Measurements from ENCODE around the gene AQP5. TPM values are rescaled to one million over a fixed set of nuclear protein-coding genes. Genes with fewer than 3 reads are reported as not detected.

AQP5 gene
- polyA plus RNA-seq, 3 donors = not detected

DNA sequence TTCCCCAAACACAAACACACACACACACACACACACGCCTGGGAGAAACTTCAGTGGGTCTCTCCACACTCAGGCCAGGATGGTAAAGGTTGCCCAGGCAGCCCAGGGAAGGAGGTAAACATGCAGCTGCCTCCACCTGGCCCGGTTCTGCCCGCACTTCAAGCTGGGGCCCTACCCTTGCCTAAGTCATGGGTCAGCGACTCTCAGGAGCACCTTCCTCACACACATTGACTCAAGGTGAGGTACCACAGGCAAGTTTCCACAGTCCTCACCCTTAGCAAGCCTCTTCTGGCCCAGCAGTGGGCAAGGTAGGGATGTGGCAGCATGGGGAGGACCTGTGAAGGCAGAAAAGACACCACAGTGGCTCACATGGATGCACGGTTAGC is 43.9 kb upstream of the AQP5 start:
- H3K9me3 Mint-ChIP-seq = peaks cover 0 to 1% (median 0%) of the 10 kb centered on the region in 7 donors
- TF ChIP-seq, protein P1, sequence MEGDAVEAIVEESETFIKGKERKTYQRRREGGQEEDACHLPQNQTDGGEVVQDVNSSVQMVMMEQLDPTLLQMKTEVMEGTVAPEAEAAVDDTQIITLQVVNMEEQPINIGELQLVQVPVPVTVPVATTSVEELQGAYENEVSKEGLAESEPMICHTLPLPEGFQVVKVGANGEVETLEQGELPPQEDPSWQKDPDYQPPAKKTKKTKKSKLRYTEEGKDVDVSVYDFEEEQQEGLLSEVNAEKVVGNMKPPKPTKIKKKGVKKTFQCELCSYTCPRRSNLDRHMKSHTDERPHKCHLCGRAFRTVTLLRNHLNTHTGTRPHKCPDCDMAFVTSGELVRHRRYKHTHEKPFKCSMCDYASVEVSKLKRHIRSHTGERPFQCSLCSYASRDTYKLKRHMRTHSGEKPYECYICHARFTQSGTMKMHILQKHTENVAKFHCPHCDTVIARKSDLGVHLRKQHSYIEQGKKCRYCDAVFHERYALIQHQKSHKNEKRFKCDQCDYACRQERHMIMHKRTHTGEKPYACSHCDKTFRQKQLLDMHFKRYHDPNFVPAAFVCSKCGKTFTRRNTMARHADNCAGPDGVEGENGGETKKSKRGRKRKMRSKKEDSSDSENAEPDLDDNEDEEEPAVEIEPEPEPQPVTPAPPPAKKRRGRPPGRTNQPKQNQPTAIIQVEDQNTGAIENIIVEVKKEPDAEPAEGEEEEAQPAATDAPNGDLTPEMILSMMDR (IDR thresholded peaks at IDR 0.05) = no peak
- H3K4me1 ChIP-seq (ENCODE audit: control insufficient read depth in 1 of 2, insufficient read depth in 2 of 2, low read length in 2 of 2) = peaks cover 11 to 15% of the 10 kb centered on the region in 2 donors

DNA sequence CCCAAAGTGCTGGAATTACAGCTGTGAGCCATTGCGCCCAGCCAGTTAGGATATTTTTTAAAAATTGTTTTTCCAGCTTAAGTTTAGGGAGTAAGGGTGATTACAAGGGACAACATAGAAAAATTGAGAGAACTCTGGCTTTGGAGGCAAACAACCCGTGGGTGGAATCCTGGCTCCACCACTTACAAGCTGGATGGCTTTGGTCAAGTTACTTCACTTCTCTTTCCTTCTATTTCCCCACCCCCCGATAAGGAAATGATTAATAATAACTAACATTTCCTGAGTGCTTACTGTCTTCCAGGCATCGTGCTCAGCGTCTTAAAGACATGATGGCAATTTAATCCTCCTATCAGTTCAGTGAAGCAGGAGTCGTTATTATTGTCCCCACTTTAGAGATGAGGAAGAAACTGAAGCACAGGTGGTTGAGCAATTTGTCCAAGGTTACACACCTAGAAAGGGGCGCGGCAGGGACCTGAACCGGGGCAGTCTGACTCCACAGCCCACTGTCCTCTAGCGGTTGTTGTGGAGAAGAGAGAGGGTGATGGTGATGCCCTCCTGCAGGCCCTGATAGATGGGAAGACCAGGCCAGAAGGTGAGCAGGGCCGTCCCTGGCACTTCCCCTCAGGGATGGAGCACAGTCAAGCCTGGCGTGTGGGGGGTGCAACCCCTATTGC is 41.3 kb upstream of the AQP5 start:
- TF ChIP-seq, protein P1 (IDR thresholded peaks at IDR 0.05) = no peak
- Histone ChIP-seq H3K9ac (ENCODE audit: insufficient read depth, low read length, poor library complexity, severe bottlenecking) (no peak overlapping the region), H3K4me2 (replicated peaks; ENCODE audit: extremely low read depth, low read length, poor library complexity, severe bottlenecking) (peak overlapping the region; percentile 4), H3K27me3 (ENCODE audit: control insufficient read depth in 2 of 2, insufficient read depth in 2 of 2, low read length in 2 of 2) (no peaks in the 10 kb centered on the region), H3K4me3 (replicated peaks in 1 of 3; ENCODE audit: low read depth in 2 of 3, low read length in 3 of 3) (no peak overlapping the region), H3K79me2 (ENCODE audit: insufficient read depth, low read length) (no peaks in the 10 kb centered on the region), H4K20me1 (ENCODE audit: insufficient read depth, low read length) (no peaks in the 10 kb centered on the region), H2AFZ (ENCODE audit: insufficient read depth, low read depth, low read length, poor library complexity, severe bottlenecking) (no peak overlapping the region), H3K27ac (ENCODE audit: low read depth in 1 of 2, low read length in 2 of 2) (no peak overlapping the region), H3K4me1 (ENCODE audit: control insufficient read depth in 1 of 2, insufficient read depth in 2 of 2, low read length in 2 of 2) (peaks cover 11 to 15% of the 10 kb centered on the region in 2 donors), H3K36me3 (replicated peaks in 1 of 2; ENCODE audit: control insufficient read depth in 1 of 2, insufficient read depth in 2 of 2, low read length in 2 of 2) (no peaks in the 10 kb centered on the region), H3K9me3 (replicated peaks in 1 of 2; ENCODE audit: control insufficient read depth in 1 of 2, insufficient read depth in 1 of 2, low read length in 2 of 2) (no peaks in the 10 kb centered on the region)
- DNase-seq = peak; percentile 15 to 50 (median 23)
- Mint-ChIP-seq H3K9me3 (peaks cover 0 to 1% (median 0%) of the 10 kb centered on the region in 7 donors), H3K27ac (peak overlapping the region in 2 of 7 donors; percentile 22 to 43), H3K36me3 (no peaks in the 10 kb centered on the region), H3K4me1 (peaks cover 15% of the 10 kb centered on the region), H3K27me3 (ENCODE audit: low read depth in 3 of 3) (peaks cover 23 to 33% (median 25%) of the 10 kb centered on the region in 3 donors), H3K4me3 (peak overlapping the region in 1 of 2 donors; percentile 37)
- intact Hi-C loops (cut with micrococcal nuclease) = no loop called here
- WGBS (ENCODE audit: insufficient coverage) = 79% methylated on average over 5 of the region's 12 CpGs

More for the DNA sequence above, 43.9 kb upstream of the AQP5 start:
- H3K9ac ChIP-seq (ENCODE audit: insufficient read depth, low read length, poor library complexity, severe bottlenecking) = no peak overlapping the region
- H3K36me3 ChIP-seq (replicated peaks in 1 of 2; ENCODE audit: control insufficient read depth in 1 of 2, insufficient read depth in 2 of 2, low read length in 2 of 2) = no peaks in the 10 kb centered on the region
- no peak overlapping the region for H3K4me3 Mint-ChIP-seq
- intact Hi-C loops (cut with micrococcal nuclease) = no loop called here
- no peaks in the 10 kb centered on the region for H3K9me3 ChIP-seq (replicated peaks in 1 of 2; ENCODE audit: control insufficient read depth in 1 of 2, insufficient read depth in 1 of 2, low read length in 2 of 2)
- H3K4me2 ChIP-seq (replicated peaks; ENCODE audit: extremely low read depth, low read length, poor library complexity, severe bottlenecking) = no peak overlapping the region
- H3K27ac Mint-ChIP-seq = no peak overlapping the region
- H3K27me3 Mint-ChIP-seq (ENCODE audit: low read depth in 3 of 3) = peaks cover 28 to 37% (median 30%) of the 10 kb centered on the region in 3 donors
- DNase-seq = no peak
- WGBS (ENCODE audit: insufficient coverage) = 78% methylated on average over 2 of the region's 5 CpGs
- H3K36me3 Mint-ChIP-seq = no peaks in the 10 kb centered on the region
- H3K27me3 ChIP-seq (ENCODE audit: control insufficient read depth in 2 of 2, insufficient read depth in 2 of 2, low read length in 2 of 2) = no peaks in the 10 kb centered on the region
- H2AFZ ChIP-seq (ENCODE audit: insufficient read depth, low read depth, low read length, poor library complexity, severe bottlenecking) = no peak overlapping the region
- no peaks in the 10 kb centered on the region for H4K20me1 ChIP-seq (ENCODE audit: insufficient read depth, low read length)
- H3K4me1 Mint-ChIP-seq = peaks cover 16% of the 10 kb centered on the region
- H3K4me3 ChIP-seq (replicated peaks in 1 of 3; ENCODE audit: low read depth in 2 of 3, low read length in 3 of 3) = no peak overlapping the region
- H3K27ac ChIP-seq (ENCODE audit: low read depth in 1 of 2, low read length in 2 of 2) = no peak overlapping the region
- H3K79me2 ChIP-seq (ENCODE audit: insufficient read depth, low read length) = no peaks in the 10 kb centered on the region

Measured in CD14-positive monocyte (primary cell).